Glomerular visceral epithelial cell (primary cell): Measurements from ENCODE around the gene IGFN1.
A peak's percentile ranks its signal among the peaks of the same experiment; 100 is the strongest.
"Not testable (repeated sequence)": the region's sequence is repeated elsewhere in the genome, so short reads cannot be mapped to it uniquely, and the experiment has no call there.

ENCODE experiments used
- DNase-seq: peaks from one replicate; pipeline ENCODE4 v3.0.0-alpha.2; 2016; ENCODE audit errors: extremely low spot score

The IGFN1 gene

GRCh38 chr1:201250326-201251011 is 59.8 kb downstream of the IGFN1 start:
- no peak for DNase-seq

- DNase-seq, result no peak
These were observed 60.8 kb downstream of the IGFN1 start for GRCh38 chr1:201251411-201251810.

- DNase-seq, result no peak
These were observed 61.3 kb downstream of the IGFN1 start for GRCh38 chr1:201251851-201252430.

- DNase-seq, result no peak
These were observed 62.3 kb downstream of the IGFN1 start for GRCh38 chr1:201252944-201253371.

GRCh38 chr1:201253411-201253810 is 62.8 kb downstream of the IGFN1 start:
- DNase-seq, result no peak

GRCh38 chr1:201253906-201254624 is 63.4 kb downstream of the IGFN1 start:
- no peak for DNase-seq

- DNase-seq, result peak; percentile 51
These were observed 64.2 kb downstream of the IGFN1 start for GRCh38 chr1:201254625-201255478.

- DNase-seq, result no peak
These were observed 65.1 kb downstream of the IGFN1 start for GRCh38 chr1:201255479-201256362.

- not testable (repeated sequence) for DNase-seq
These were observed 67.5 kb downstream of the IGFN1 start for GRCh38 chr1:201258132-201258531.

GRCh38 chr1:201258763-201259230 is 68.2 kb downstream of the IGFN1 start:
- no peak for DNase-seq

GRCh38 chr1:201259476-201260235 is 69.0 kb downstream of the IGFN1 start:
- DNase-seq, result no peak

GRCh38 chr1:201260236-201260590 is 69.6 kb downstream of the IGFN1 start:
- no peak for DNase-seq

GRCh38 chr1:201260648-201261311 is 70.2 kb downstream of the IGFN1 start:
- no peak for DNase-seq

- DNase-seq, result no peak
These were observed 71.3 kb downstream of the IGFN1 start for GRCh38 chr1:201261771-201262547.

- no peak for DNase-seq
These were observed 72.5 kb downstream of the IGFN1 start for GRCh38 chr1:201262963-201263608.

- DNase-seq, result no peak
These were observed 73.4 kb downstream of the IGFN1 start for GRCh38 chr1:201264072-201264471.

- DNase-seq, result no peak
These were observed 73.9 kb downstream of the IGFN1 start for GRCh38 chr1:201264554-201264953.

- no peak for DNase-seq
These were observed 75.1 kb downstream of the IGFN1 start for GRCh38 chr1:201265756-201266155.
